H9 (cell line): ENCODE data around the gene ATP1A3. TPM values are rescaled to one million over a fixed set of nuclear protein-coding genes. Genes with fewer than 3 reads are reported as not detected.

ENCODE experiments used
- DNase-seq: peaks from one replicate; pipeline ENCODE4 v3.0.0-alpha.2; 2017
- H2AFZ ChIP-seq: one replicate; pipeline ENCODE4 v1.6.1; 2013; ENCODE audit warnings: mild to moderate bottlenecking, low read length, control low read depth, moderate library complexity
- H2AK5ac ChIP-seq: 2 replicates; pipeline ENCODE4 v1.6.1; 2013; ENCODE audit warnings: low read length, control low read depth, mixed read lengths; ENCODE audit not compliant: insufficient read length
- H2BK120ac ChIP-seq: one replicate; pipeline ENCODE4 v1.6.1; 2013; ENCODE audit warnings: low read depth, mild to moderate bottlenecking, low read length, control low read depth, inconsistent platforms; ENCODE audit not compliant: poor library complexity, severe bottlenecking
- H2BK12ac ChIP-seq: 2 replicates; pipeline ENCODE4 v1.6.1; 2013; ENCODE audit warnings: low read length, control low read depth, mixed read lengths, low read depth; ENCODE audit not compliant: insufficient read length
- H2BK15ac ChIP-seq: 2 replicates; pipeline ENCODE4 v1.6.1; 2013; ENCODE audit warnings: low read depth, low read length, control low read depth
- H2BK20ac ChIP-seq: one replicate; pipeline ENCODE4 v1.6.1; 2013; ENCODE audit warnings: low read depth, mild to moderate bottlenecking, low read length, control low read depth, inconsistent platforms; ENCODE audit not compliant: poor library complexity, severe bottlenecking
- H2BK5ac ChIP-seq: 2 replicates; pipeline ENCODE4 v1.6.1; 2013; ENCODE audit warnings: low read length, control low read depth, mixed read lengths; ENCODE audit not compliant: insufficient read length
- H3K14ac ChIP-seq: 2 replicates; pipeline ENCODE4 v1.6.1; 2013; ENCODE audit warnings: low read length, control low read depth; ENCODE audit not compliant: insufficient read depth
- H3K18ac ChIP-seq: 2 replicates; pipeline ENCODE4 v1.6.1; 2013; ENCODE audit warnings: low read depth, mild to moderate bottlenecking, mixed read lengths, low read length, control low read depth; ENCODE audit not compliant: insufficient read length
- H3K23ac ChIP-seq: 2 replicates; pipeline ENCODE4 v1.6.1; 2013; ENCODE audit warnings: low read length, control low read depth, mixed read lengths, low read depth; ENCODE audit not compliant: insufficient read length
- H3K23me2 ChIP-seq: 2 replicates; pipeline ENCODE4 v1.6.1; 2013; ENCODE audit warnings: low read depth, mild to moderate bottlenecking, mixed read lengths, low read length, control low read depth; ENCODE audit not compliant: insufficient read length, poor library complexity, severe bottlenecking
- H3K27ac ChIP-seq: 2 replicates; pipeline ENCODE4 v1.5.1; 2013; ENCODE audit warnings: low read length, control low read depth, mixed read lengths, low read depth; ENCODE audit not compliant: insufficient read length
- H3K27me3 ChIP-seq: 2 replicates; pipeline ENCODE4 v1.6.1; 2013; ENCODE audit warnings: low read length, control low read depth, inconsistent platforms; ENCODE audit not compliant: insufficient read depth
- H3K4ac ChIP-seq: 2 replicates; pipeline ENCODE4 v1.6.1; 2013; ENCODE audit warnings: low read depth, mild to moderate bottlenecking, control low read depth, inconsistent platforms, low read length, moderate library complexity
- H3K4me1 ChIP-seq: 2 replicates; pipeline ENCODE4 v1.6.1; 2013; ENCODE audit warnings: low read length, control low read depth, inconsistent platforms; ENCODE audit not compliant: insufficient read depth
- H3K4me2 ChIP-seq: 2 replicates; pipeline ENCODE4 v1.6.1; 2013; ENCODE audit warnings: low read length, control low read depth, mixed read lengths; ENCODE audit not compliant: insufficient read length, insufficient read depth
- H3K56ac ChIP-seq: 2 replicates; pipeline ENCODE4 v1.6.1; 2013; ENCODE audit warnings: low read depth, mild to moderate bottlenecking, mixed read lengths, low read length, control low read depth; ENCODE audit not compliant: insufficient read length
- H3K79me1 ChIP-seq: 2 replicates; pipeline ENCODE4 v1.6.1; 2013; ENCODE audit warnings: low read depth, mild to moderate bottlenecking, moderate library complexity, low read length, control low read depth, inconsistent platforms; ENCODE audit not compliant: insufficient read depth, poor library complexity, severe bottlenecking
- H3K79me2 ChIP-seq: 2 replicates; pipeline ENCODE4 v1.6.1; 2013; ENCODE audit warnings: low read length, control low read depth, inconsistent platforms; ENCODE audit not compliant: insufficient read depth
- H3K9ac ChIP-seq: 2 replicates; pipeline ENCODE4 v1.6.1; 2013; ENCODE audit warnings: low read length, control low read depth, mixed read lengths; ENCODE audit not compliant: insufficient read length; ENCODE audit errors: extremely low read depth
- H3K9me3 ChIP-seq: one replicate; pipeline ENCODE4 v1.6.1; 2013; ENCODE audit warnings: low read depth, low read length, inconsistent platforms; ENCODE audit not compliant: control insufficient read depth
- H3T11ph ChIP-seq: one replicate; pipeline ENCODE4 v1.6.1; 2013; ENCODE audit warnings: mild to moderate bottlenecking, low read length, control low read depth, inconsistent platforms
- H4K20me1 ChIP-seq: one replicate; pipeline ENCODE4 v1.6.1; 2013; ENCODE audit not compliant: control insufficient read depth, insufficient read length, insufficient read depth
- H4K5ac ChIP-seq: 2 replicates; pipeline ENCODE4 v1.6.1; 2013; ENCODE audit warnings: low read depth, mild to moderate bottlenecking, mixed read lengths, low read length, control low read depth; ENCODE audit not compliant: insufficient read length
- H4K8ac ChIP-seq: replicated peaks from 2 replicates; pipeline ENCODE4 v1.6.1; 2013; ENCODE audit warnings: low read length, control low read depth, mixed read lengths, low read depth; ENCODE audit not compliant: insufficient read length
- H4K91ac ChIP-seq: 2 replicates; pipeline ENCODE4 v1.6.1; 2013; ENCODE audit warnings: low read depth, mild to moderate bottlenecking, moderate library complexity, mixed read lengths, low read length, control low read depth; ENCODE audit not compliant: insufficient read length
- H3K27ac Mint-ChIP-seq, 3 experiments: 2 replicates in 2 of 3; 3 replicates in 1 of 3; pipeline ENCODE4 v1.8.0; 2020 to 2021; ENCODE audit warnings: mixed read lengths in 3 of 3, mild to moderate bottlenecking in 1 of 3, moderate library complexity in 1 of 3
- H3K27me3 Mint-ChIP-seq: 2 replicates; pipeline ENCODE4 v1.8.0; 2021; ENCODE audit warnings: low read depth, mild to moderate bottlenecking, moderate library complexity, mixed read lengths
- H3K36me3 Mint-ChIP-seq, 3 experiments: 2 replicates in 2 of 3; 3 replicates in 1 of 3; pipeline ENCODE4 v1.8.0; 2020 to 2021; ENCODE audit warnings: low read depth in 3 of 3, mixed read lengths in 3 of 3; ENCODE audit not compliant: insufficient read depth in 1 of 3
- H3K4me1 Mint-ChIP-seq, 2 experiments: 2 replicates each; pipeline ENCODE4 v1.8.0; 2020; ENCODE audit warnings: mixed read lengths in 2 of 2
- H3K4me3 Mint-ChIP-seq, 2 experiments: 2 replicates in 1 of 2; 3 replicates in 1 of 2; pipeline ENCODE4 v1.8.0; 2020 to 2021; ENCODE audit warnings: mild to moderate bottlenecking in 2 of 2, mixed read lengths in 2 of 2, moderate library complexity in 1 of 2
- H3K9me3 Mint-ChIP-seq, 2 experiments: 2 replicates in 1 of 2; 3 replicates in 1 of 2; pipeline ENCODE4 v1.8.0; 2020; ENCODE audit warnings: mild to moderate bottlenecking in 2 of 2, mixed read lengths in 2 of 2, moderate library complexity in 1 of 2
- WGBS: extraction: QIAGEN DNeasy Blood & Tissue Kit; methylation state at CpG from one replicate; pipeline ENCODE4 v1.1.7; 2013; ENCODE audit warnings: missing lambda C conversion rate, low lambda C conversion rate, mixed read lengths; ENCODE audit not compliant: insufficient read length; ENCODE audit errors: extremely low coverage; 5-methylcytosine and 5-hydroxymethylcytosine counted together
- total RNA-seq: library from RNA; stranded (reverse); gene quantifications from 2 replicates; pipeline ENCODE4 v1.2.1, GENCODE V29; 2021
- TF ChIP-seq, protein P1 (sequence below): fragments of 200-600 bp; sonication (generic); conservative IDR thresholded peaks from 3 replicates; pipeline ENCODE4 v1.8.0; 2021; ENCODE audit warnings: antibody characterized with exemption, mild to moderate bottlenecking

The ATP1A3 gene
- total RNA-seq, 1 experiment from 2014 or later, result 11.6 TPM

DNA sequence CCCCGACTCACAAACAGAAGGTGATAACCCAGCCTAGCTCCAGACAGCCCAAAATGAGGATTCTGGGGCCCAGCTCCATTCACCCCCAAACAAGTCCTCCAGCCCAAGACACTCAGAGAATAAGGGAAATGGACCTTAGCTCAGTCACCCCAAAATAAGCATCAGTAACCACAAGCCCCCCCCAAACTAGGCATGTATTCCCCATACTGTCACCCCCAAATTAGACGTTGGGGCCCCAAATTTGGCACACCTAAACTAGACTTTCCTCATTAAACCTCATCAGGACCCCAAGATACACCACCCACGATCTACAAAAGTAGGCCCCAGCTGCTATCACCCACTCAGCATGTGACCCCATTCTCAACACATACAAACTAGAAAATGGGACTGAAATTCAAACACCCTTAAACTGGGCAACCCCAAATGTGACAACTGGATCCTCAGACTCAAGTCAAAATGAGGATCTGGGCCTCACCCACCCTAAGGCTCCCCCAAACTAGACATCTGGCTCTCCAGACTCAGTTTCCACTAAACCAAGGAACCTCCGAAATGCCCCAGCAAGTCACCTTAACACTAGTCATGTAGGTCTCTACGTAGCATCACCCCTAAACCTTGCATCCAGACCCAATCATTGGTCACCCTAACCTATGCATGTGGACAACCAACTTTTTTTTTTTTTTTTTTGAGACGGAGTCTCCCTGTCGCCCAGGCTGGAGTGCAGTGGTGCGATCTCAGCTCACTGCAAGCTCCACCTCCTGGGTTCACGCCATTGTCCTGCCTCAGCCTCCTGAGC lies 52.4 kb downstream of the ATP1A3 start:
- Histone ChIP-seq H3K56ac (no peak overlapping the region), H2BK120ac (no peak overlapping the region), H3K18ac (no peak overlapping the region), H3K27me3 (peaks cover 11% of the 10 kb centered on the region; the same call in 1 of the 2 replicates), H3T11ph (no peak overlapping the region), H3K4ac (no peak overlapping the region), H4K5ac (no peak overlapping the region), H3K23ac (no peak overlapping the region), H3K23me2 (peaks cover 4% of the 10 kb centered on the region), H2BK5ac (no peak overlapping the region), H3K9me3 (no peaks in the 10 kb centered on the region), H2AFZ (no peak overlapping the region), H3K9ac (no peak overlapping the region), H3K79me2 (no peaks in the 10 kb centered on the region), H2BK15ac (no peak overlapping the region), H3K4me1 (no peaks in the 10 kb centered on the region), H2BK12ac (no peak overlapping the region), H4K8ac (no peak overlapping the region), H4K91ac (no peak overlapping the region), H2AK5ac (no peak overlapping the region), H3K79me1 (no peaks in the 10 kb centered on the region), H3K4me2 (no peak overlapping the region), H3K27ac (no peak overlapping the region), H4K20me1 (no peaks in the 10 kb centered on the region), H2BK20ac (no peak overlapping the region), H3K14ac (no peak overlapping the region)
- Mint-ChIP-seq H3K4me3 (peak overlapping the region; percentile 47 to 70), H3K27me3 (peaks cover 58% of the 10 kb centered on the region), H3K9me3 (peaks cover 0 to 3% of the 10 kb centered on the region in 2 experiments; a peak in 2 of 5 replicates), H3K36me3 (no peaks in the 10 kb centered on the region; a peak in 1 of 7 replicates), H3K27ac (no peak overlapping the region; a peak in 1 of 7 replicates), H3K4me1 (peaks cover 2 to 10% of the 10 kb centered on the region in 2 experiments; a peak in 2 of 4 replicates)
- no CpG with 5 or more reads among the region's 9 CpGs for WGBS
- TF ChIP-seq, protein P1, sequence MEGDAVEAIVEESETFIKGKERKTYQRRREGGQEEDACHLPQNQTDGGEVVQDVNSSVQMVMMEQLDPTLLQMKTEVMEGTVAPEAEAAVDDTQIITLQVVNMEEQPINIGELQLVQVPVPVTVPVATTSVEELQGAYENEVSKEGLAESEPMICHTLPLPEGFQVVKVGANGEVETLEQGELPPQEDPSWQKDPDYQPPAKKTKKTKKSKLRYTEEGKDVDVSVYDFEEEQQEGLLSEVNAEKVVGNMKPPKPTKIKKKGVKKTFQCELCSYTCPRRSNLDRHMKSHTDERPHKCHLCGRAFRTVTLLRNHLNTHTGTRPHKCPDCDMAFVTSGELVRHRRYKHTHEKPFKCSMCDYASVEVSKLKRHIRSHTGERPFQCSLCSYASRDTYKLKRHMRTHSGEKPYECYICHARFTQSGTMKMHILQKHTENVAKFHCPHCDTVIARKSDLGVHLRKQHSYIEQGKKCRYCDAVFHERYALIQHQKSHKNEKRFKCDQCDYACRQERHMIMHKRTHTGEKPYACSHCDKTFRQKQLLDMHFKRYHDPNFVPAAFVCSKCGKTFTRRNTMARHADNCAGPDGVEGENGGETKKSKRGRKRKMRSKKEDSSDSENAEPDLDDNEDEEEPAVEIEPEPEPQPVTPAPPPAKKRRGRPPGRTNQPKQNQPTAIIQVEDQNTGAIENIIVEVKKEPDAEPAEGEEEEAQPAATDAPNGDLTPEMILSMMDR, result no peak
- no peak for DNase-seq
